ENCODE results near the gene TRMT44. TPM values are rescaled to one million over a fixed set of nuclear protein-coding genes. Genes with fewer than 3 reads are reported as not detected.
"Not testable (repeated sequence)": the region's sequence is repeated elsewhere in the genome, so short reads cannot be mapped to it uniquely, and the experiment has no call there.

Gene TRMT44
- total RNA-seq, 1 experiment from 2014 or later: 22.9 TPM

GRCh38 chr4:8478801-8479744 is 38.5 kb downstream of the TRMT44 start:
- no peak for DNase-seq (ENCODE audit: low spot score)
- H3K9me3 ChIP-seq (ENCODE audit: low read depth, low read length, poor library complexity, severe bottlenecking): no peaks in the 10 kb centered on the region
- no peaks in the 10 kb centered on the region for H3K4me1 ChIP-seq (ENCODE audit: insufficient read depth, low read length, poor library complexity, severe bottlenecking)
- peaks cover 9% of the 10 kb centered on the region for H3K36me3 ChIP-seq (ENCODE audit: insufficient read depth, low read length, poor library complexity, severe bottlenecking)
- no peak for TF ChIP-seq EZH2 (IDR thresholded peaks at IDR 0.05; ENCODE audit: borderline replicate concordance, low read depth, low read length, poor library complexity, severe bottlenecking)
- H3K27me3 ChIP-seq (replicated peaks; ENCODE audit: insufficient read depth, low read depth, low read length, poor library complexity): no peaks in the 10 kb centered on the region
- POLR2A ChIA-PET (ENCODE audit: low non-redundant PET): no interaction called here
- no TSS peak for BruUV-seq (replicated peaks)
- H3K4me3 ChIP-seq (ENCODE audit: low read depth, low read length, poor library complexity, severe bottlenecking): no peak overlapping the region
- no peak overlapping the region for H3K27ac ChIP-seq (ENCODE audit: low read depth, low read length, poor library complexity, severe bottlenecking)
- intact Hi-C loops (cut with micrococcal nuclease; ENCODE audit: unreplicated experiment): no loop called here
- CTCF ChIA-PET: no interaction called here

GRCh38 chr4:8480221-8480620 is 39.6 kb downstream of the TRMT44 start:
- TF ChIP-seq CTCF (conservative IDR thresholded peaks at IDR 0.05; ENCODE audit: low read depth, low read length) (no peak), EZH2 (IDR thresholded peaks at IDR 0.05; ENCODE audit: borderline replicate concordance, low read depth, low read length, poor library complexity, severe bottlenecking) (no peak)
- H3K4me3 ChIP-seq (ENCODE audit: low read depth, low read length, poor library complexity, severe bottlenecking): no peak overlapping the region
- H3K27ac ChIP-seq (ENCODE audit: low read depth, low read length, poor library complexity, severe bottlenecking): no peak overlapping the region
- POLR2A ChIA-PET (ENCODE audit: low non-redundant PET): no interaction called here
- H3K27me3 ChIP-seq (replicated peaks; ENCODE audit: insufficient read depth, low read depth, low read length, poor library complexity): no peaks in the 10 kb centered on the region
- intact Hi-C loops (cut with micrococcal nuclease; ENCODE audit: unreplicated experiment): no loop called here
- no peaks in the 10 kb centered on the region for H3K4me1 ChIP-seq (ENCODE audit: insufficient read depth, low read length, poor library complexity, severe bottlenecking)
- CTCF ChIA-PET: no interaction called here
- no TSS peak for BruUV-seq (replicated peaks)
- peaks cover 9% of the 10 kb centered on the region for H3K36me3 ChIP-seq (ENCODE audit: insufficient read depth, low read length, poor library complexity, severe bottlenecking)
- no peaks in the 10 kb centered on the region for H3K9me3 ChIP-seq (ENCODE audit: low read depth, low read length, poor library complexity, severe bottlenecking)
- DNase-seq (ENCODE audit: low spot score): no peak

GRCh38 chr4:8486643-8487042 is 46.1 kb downstream of the TRMT44 start:
- H3K4me3 ChIP-seq (ENCODE audit: low read depth, low read length, poor library complexity, severe bottlenecking); BruUV-seq (replicated peaks); POLR2A ChIA-PET (ENCODE audit: low non-redundant PET); CTCF ChIA-PET; H3K36me3 ChIP-seq (ENCODE audit: insufficient read depth, low read length, poor library complexity, severe bottlenecking); H3K27ac ChIP-seq (ENCODE audit: low read depth, low read length, poor library complexity, severe bottlenecking); H3K27me3 ChIP-seq (replicated peaks; ENCODE audit: insufficient read depth, low read depth, low read length, poor library complexity); H3K4me1 ChIP-seq (ENCODE audit: insufficient read depth, low read length, poor library complexity, severe bottlenecking); DNase-seq (ENCODE audit: low spot score); H3K9me3 ChIP-seq (ENCODE audit: low read depth, low read length, poor library complexity, severe bottlenecking); intact Hi-C loops (cut with micrococcal nuclease; ENCODE audit: unreplicated experiment): not testable (repeated sequence)

GRCh38 chr4:8488791-8489369 is 48.3 kb downstream of the TRMT44 start:
- Histone ChIP-seq H3K4me1 (ENCODE audit: insufficient read depth, low read length, poor library complexity, severe bottlenecking) (peaks cover 10% of the 10 kb centered on the region), H3K36me3 (ENCODE audit: insufficient read depth, low read length, poor library complexity, severe bottlenecking) (no peaks in the 10 kb centered on the region), H3K27ac (ENCODE audit: low read depth, low read length, poor library complexity, severe bottlenecking) (no peak overlapping the region), H3K4me3 (ENCODE audit: low read depth, low read length, poor library complexity, severe bottlenecking) (no peak overlapping the region), H3K27me3 (replicated peaks; ENCODE audit: insufficient read depth, low read depth, low read length, poor library complexity) (no peaks in the 10 kb centered on the region), H3K9me3 (ENCODE audit: low read depth, low read length, poor library complexity, severe bottlenecking) (no peaks in the 10 kb centered on the region)
- TF ChIP-seq EZH2 (IDR thresholded peaks at IDR 0.05; ENCODE audit: borderline replicate concordance, low read depth, low read length, poor library complexity, severe bottlenecking) (no peak), CTCF (conservative IDR thresholded peaks at IDR 0.05; ENCODE audit: low read depth, low read length) (no peak)
- CTCF ChIA-PET: no interaction called here
- no TSS peak for BruUV-seq (replicated peaks)
- no peak for DNase-seq (ENCODE audit: low spot score)
- POLR2A ChIA-PET (ENCODE audit: low non-redundant PET): no interaction called here
- intact Hi-C loops (cut with micrococcal nuclease; ENCODE audit: unreplicated experiment): no loop called here

GRCh38 chr4:8491478-8491877 is 50.9 kb downstream of the TRMT44 start:
- H3K9me3 ChIP-seq (ENCODE audit: low read depth, low read length, poor library complexity, severe bottlenecking); H3K27me3 ChIP-seq (replicated peaks; ENCODE audit: insufficient read depth, low read depth, low read length, poor library complexity); BruUV-seq (replicated peaks); DNase-seq (ENCODE audit: low spot score); H3K27ac ChIP-seq (ENCODE audit: low read depth, low read length, poor library complexity, severe bottlenecking); intact Hi-C loops (cut with micrococcal nuclease; ENCODE audit: unreplicated experiment); POLR2A ChIA-PET (ENCODE audit: low non-redundant PET); H3K4me3 ChIP-seq (ENCODE audit: low read depth, low read length, poor library complexity, severe bottlenecking); CTCF ChIA-PET; H3K36me3 ChIP-seq (ENCODE audit: insufficient read depth, low read length, poor library complexity, severe bottlenecking); H3K4me1 ChIP-seq (ENCODE audit: insufficient read depth, low read length, poor library complexity, severe bottlenecking): not testable (repeated sequence)

Data from A673 (cell line).